SK-N-SH (cell line): ENCODE data around the gene CEACAM20. TPM values are rescaled to one million over a fixed set of nuclear protein-coding genes. Genes with fewer than 3 reads are reported as not detected.

Source experiments
- CTCF ChIA-PET: fragments of 300-600, 350-600 bp; formaldehyde crosslinking; extraction: SDS; loops from one replicate; lab custom pipeline; 2021; lab: Yijun Ruan, JAX
- POLR2A ChIA-PET: fragments of 350-600 bp; sonication (Branson Sonifier 250); formaldehyde crosslinking; extraction: SDS; loops from one replicate; lab custom pipeline; 2020; ENCODE audit warnings: antibody characterized with exemption, inconsistent platforms; lab: Yijun Ruan, JAX
- DNase-seq: peaks from one replicate; pipeline ENCODE4 v3.0.0; 2012
- H2AFZ ChIP-seq: fragments of 200-600 bp; sonication (generic); 2 replicates; pipeline ENCODE4 v1.8.1; 2016; ENCODE audit warnings: antibody characterized with exemption, mild to moderate bottlenecking, low read depth
- H3F3A ChIP-seq: fragments of 200-600 bp; sonication (generic); replicated peaks from 2 replicates; pipeline ENCODE3; 2016; ENCODE audit warnings: antibody characterized with exemption, mild to moderate bottlenecking; ENCODE audit not compliant: insufficient read depth
- H3K27ac ChIP-seq, 2 experiments: fragments of 200-500 bp in 1 of 2; fragments of 200-600 bp in 1 of 2; sonication (Bioruptor generic) in 1 of 2; sonication (generic), shearing (Covaris generic) in 1 of 2; 2 replicates each; pipeline versions ENCODE4 v1.5.1 to v1.6.1; 2014 to 2016; ENCODE audit warnings: low read depth in 2 of 2, inconsistent platforms in 1 of 2, low read length in 1 of 2, mild to moderate bottlenecking in 1 of 2, mixed read lengths in 1 of 2
- H3K27me3 ChIP-seq: fragments of 200-600 bp; sonication (generic), shearing (Covaris generic); 2 replicates; pipeline ENCODE4 v1.6.1; 2016; ENCODE audit warnings: mixed run types; ENCODE audit not compliant: insufficient read depth
- H3K36me3 ChIP-seq, 2 experiments: fragments of 200-500 bp in 1 of 2; fragments of 200-600 bp in 1 of 2; sonication (Bioruptor generic) in 1 of 2; sonication (generic) in 1 of 2; replicated peaks in 1 of 2; 2 replicates each; pipeline versions ENCODE3 to v1.5.1; 2014 to 2016; ENCODE audit warnings: low read length in 1 of 2, mild to moderate bottlenecking in 1 of 2; ENCODE audit not compliant: insufficient read depth in 2 of 2, control insufficient read depth in 1 of 2
- H3K4me1 ChIP-seq, 2 experiments: fragments of 200-500 bp in 1 of 2; fragments of 200-600 bp in 1 of 2; sonication (Bioruptor generic) in 1 of 2; sonication (generic), shearing (Covaris generic) in 1 of 2; 2 replicates each; pipeline versions ENCODE4 v1.5.1 to v1.6.1; 2014 to 2016; ENCODE audit warnings: low read depth in 1 of 2, low read length in 1 of 2, mixed run types in 1 of 2; ENCODE audit not compliant: insufficient read depth in 2 of 2, control insufficient read depth in 1 of 2
- H3K4me2 ChIP-seq: fragments of 200-600 bp; sonication (generic), shearing (Covaris generic); 2 replicates; pipeline ENCODE4 v1.6.1; 2017; ENCODE audit warnings: mixed run types
- H3K4me3 ChIP-seq, 2 experiments: fragments of 200-500 bp in 1 of 2; fragments of 200-600 bp in 1 of 2; sonication (Bioruptor generic) in 1 of 2; sonication (generic), shearing (Covaris generic) in 1 of 2; 2 replicates each; pipeline versions ENCODE4 v1.5.1 to v1.8.1; 2014 to 2016; ENCODE audit warnings: low read depth in 2 of 2, inconsistent platforms in 1 of 2, low read length in 1 of 2, mild to moderate bottlenecking in 1 of 2, mixed read lengths in 1 of 2, moderate library complexity in 1 of 2
- H3K79me2 ChIP-seq: fragments of 200-600 bp; sonication (generic); 2 replicates; pipeline ENCODE4 v1.8.1; 2017; ENCODE audit warnings: mild to moderate bottlenecking; ENCODE audit not compliant: insufficient read depth
- H3K9ac ChIP-seq: fragments of 200-600 bp; sonication (generic); 2 replicates; pipeline ENCODE4 v1.6.1; 2017; ENCODE audit warnings: mixed run types
- H3K9me2 ChIP-seq: fragments of 200-600 bp; sonication (generic); 2 replicates; pipeline ENCODE4 v1.6.1; 2017; ENCODE audit warnings: mixed run types
- H3K9me3 ChIP-seq: fragments of 200-600 bp; sonication (generic); 2 replicates; pipeline ENCODE4 v1.6.1; 2017; ENCODE audit warnings: mixed run types, mild to moderate bottlenecking, moderate library complexity
- H4K20me1 ChIP-seq: fragments of 200-600 bp; sonication (generic); 2 replicates; pipeline ENCODE4 v1.6.1; 2017; ENCODE audit warnings: mild to moderate bottlenecking, mixed run types; ENCODE audit not compliant: insufficient read depth
- CHD2 ChIP-seq: fragments of 150-350 bp; IDR thresholded peaks from 2 replicates; pipeline ENCODE4 v1.6.1; 2018; ENCODE audit warnings: low read length; ENCODE audit not compliant: partially characterized antibody
- CTCF ChIP-seq: fragments of 200-600 bp; sonication (generic); IDR thresholded peaks from 2 replicates; pipeline ENCODE4 v1.6.1; 2017; ENCODE audit warnings: antibody characterized with exemption, mild to moderate bottlenecking, moderate library complexity
- ELF1 ChIP-seq: IDR thresholded peaks from 2 replicates; pipeline ENCODE4 v1.4.0; 2012
- FOSL2 ChIP-seq: IDR thresholded peaks from 2 replicates; pipeline ENCODE4 v1.4.0; 2012; ENCODE audit warnings: low read depth, mild to moderate bottlenecking, moderate library complexity, borderline replicate concordance
- FOXJ3 ChIP-seq: sonication (generic); formaldehyde crosslinking; IDR thresholded peaks from 2 replicates; pipeline ENCODE4 v1.5.1; 2020; ENCODE audit warnings: mild to moderate bottlenecking, missing genetic modification reagents
- FOXM1 ChIP-seq: IDR thresholded peaks from 2 replicates; pipeline ENCODE4 v1.4.0; 2012; ENCODE audit warnings: low read depth, mild to moderate bottlenecking
- GABPA ChIP-seq: IDR thresholded peaks from 2 replicates; pipeline ENCODE4 v1.4.0; 2012; ENCODE audit warnings: low read depth, mild to moderate bottlenecking
- GATA2 ChIP-seq: sonication (generic); formaldehyde crosslinking; IDR thresholded peaks from 2 replicates; pipeline ENCODE4 v1.5.0; 2020; ENCODE audit warnings: mild to moderate bottlenecking, missing genetic modification reagents
- MAX ChIP-seq: IDR thresholded peaks from 2 replicates; pipeline ENCODE4 v1.4.0; 2012; ENCODE audit warnings: low read depth
- MEF2A ChIP-seq: IDR thresholded peaks from 2 replicates; pipeline ENCODE4 v1.4.0; 2012; ENCODE audit warnings: low read depth, borderline replicate concordance
- MXI1 ChIP-seq: IDR thresholded peaks from 2 replicates; pipeline ENCODE4 v1.6.1; 2012; ENCODE audit warnings: mild to moderate bottlenecking, low read depth, low read length, improper control_type of control experiment
- NFIC ChIP-seq: IDR thresholded peaks from 2 replicates; pipeline ENCODE4 v1.4.0; 2012; ENCODE audit warnings: borderline replicate concordance
- NRF1 ChIP-seq: IDR thresholded peaks from 2 replicates; pipeline ENCODE4 v1.6.1; 2012; ENCODE audit warnings: low read depth, mild to moderate bottlenecking, low read length
- POLR2AphosphoS5 ChIP-seq: IDR thresholded peaks from 2 replicates; pipeline ENCODE4 v1.6.1; 2012; ENCODE audit warnings: low read depth, low read length
- RAD21 ChIP-seq: IDR thresholded peaks from 2 replicates; pipeline ENCODE4 v1.6.1; 2012; ENCODE audit warnings: mild to moderate bottlenecking, low read length
- RCOR1 ChIP-seq: fragments of 150-350 bp; IDR thresholded peaks from 2 replicates; pipeline ENCODE4 v1.6.1; 2017; ENCODE audit warnings: antibody characterized with exemption, low read length
- REST ChIP-seq: IDR thresholded peaks from 2 replicates; pipeline ENCODE4 v1.6.1; 2012; ENCODE audit warnings: mild to moderate bottlenecking, low read depth, low read length, moderate library complexity
- RFX5 ChIP-seq: IDR thresholded peaks from 2 replicates; pipeline ENCODE4 v1.6.1; 2012; ENCODE audit warnings: mild to moderate bottlenecking, improper control_type of control experiment, low read length
- SIN3A ChIP-seq: IDR thresholded peaks from 2 replicates; pipeline ENCODE4 v1.6.1; 2012; ENCODE audit warnings: low read depth, mild to moderate bottlenecking, low read length, moderate library complexity, borderline replicate concordance
- SMC3 ChIP-seq: IDR thresholded peaks from 2 replicates; pipeline ENCODE4 v1.6.1; 2012; ENCODE audit warnings: low read depth, low read length, improper control_type of control experiment
- TAF1 ChIP-seq: IDR thresholded peaks from 2 replicates; pipeline ENCODE4 v1.6.1; 2012; ENCODE audit warnings: low read depth, mild to moderate bottlenecking, low read length, moderate library complexity, borderline replicate concordance
- TCF12 ChIP-seq: IDR thresholded peaks from 2 replicates; pipeline ENCODE4 v1.4.0; 2012
- USF1 ChIP-seq: IDR thresholded peaks from 2 replicates; pipeline ENCODE4 v1.4.0; 2012; ENCODE audit warnings: low read depth, borderline replicate concordance
- YY1 ChIP-seq: IDR thresholded peaks from 2 replicates; pipeline ENCODE4 v1.4.0; 2012; ENCODE audit warnings: low read depth, mild to moderate bottlenecking
- WGBS: methylation state at CpG from one replicate; pipeline ENCODE4 v1.1.6; 2017; ENCODE audit warnings: low lambda C conversion rate; 5-methylcytosine and 5-hydroxymethylcytosine counted together
- polyA plus RNA-seq, 3 experiments: library from polyadenylated mRNA; depleted of rRNA; stranded (reverse); fragments of >200 nt; gene quantifications; 2 replicates each; pipeline ENCODE4 v1.2.3, GENCODE V29; 2012

CEACAM20 gene
- polyA plus RNA-seq, 1 of the 3 experiments (the other 2 are of a cell fraction): not detected

- 0% methylated on average over 34 of the region's 78 CpGs for WGBS
- no peaks in the 10 kb centered on the region for H3K9me2 ChIP-seq
- peaks cover 47% of the 10 kb centered on the region for H3K79me2 ChIP-seq
- H3K36me3 ChIP-seq: peaks cover 13 to 24% of the 10 kb centered on the region in 2 experiments
- peak within 1 kb of the TSS; percentile 80 to 99 for H3K4me3 ChIP-seq
- peak within 1 kb of the TSS; percentile 71 to 92 for H3K27ac ChIP-seq
- peak; percentile 94 for DNase-seq
- CTCF ChIA-PET: interaction anchor here (0.8 to 1.2 kb wide), 4 partner anchors 23 to 144 kb away, joined by 3 to 4 read pairs (median 4); no protein-coding TSS in a partner anchor
- no peaks in the 10 kb centered on the region for H3K9me3 ChIP-seq
- H2AFZ ChIP-seq: peak within 1 kb of the TSS; percentile 99
- peak within 1 kb of the TSS; percentile 85 for H3K9ac ChIP-seq
- TF ChIP-seq FOSL2 (no peak), CHD2 (peak; percentile 63), POLR2AphosphoS5 (peak; percentile 77), ELF1 (peak; percentile 100), CTCF (peak; percentile 43), TAF1 (peak; percentile 73), FOXM1 (no peak), SIN3A (peak; percentile 38; the same call in 1 of the 2 replicates), TCF12 (no peak), NRF1 (peak; percentile 74), RFX5 (no peak), GABPA (peak; percentile 93), MXI1 (peak; percentile 70; the same call in 1 of the 2 replicates), RCOR1 (no peak), FOXJ3 (no peak), RAD21 (no peak), USF1 (no peak), SMC3 (no peak), REST (no peak), NFIC (peak; percentile 90), MEF2A (no peak), GATA2 (CRISPR knock-in tag) (no peak), MAX (peak; percentile 91), YY1 (peak; percentile 92)
- POLR2A ChIA-PET: interaction anchor here (0.5 to 1.6 kb wide), 6 partner anchors 144 to 565 kb away, joined by 3 to 5 read pairs (median 4); partner anchors contain the start of genes ZNF112, ZNF235 and ZNF45
- peaks cover 3 to 13% of the 10 kb centered on the region in 2 experiments; a peak in 2 of 4 replicates for H3K4me1 ChIP-seq
- no peaks in the 10 kb centered on the region; the same call in 1 of the 2 replicates for H3K27me3 ChIP-seq
- no peaks in the 10 kb centered on the region for H3F3A ChIP-seq
- H3K4me2 ChIP-seq: peak within 1 kb of the TSS; percentile 79
- H4K20me1 ChIP-seq: no peaks in the 10 kb centered on the region
These were observed 29.2 kb downstream of the CEACAM20 start, which contains the start of gene ZNF180 for GRCh38 chr19:44499962-44500949. ZNF180 (minus strand) TSS chr19:44500522; CDS start chr19:44497334, 3,188 bp downstream.
